ENCODE measurements around the gene ATF1. TPM values are rescaled to one million over a fixed set of nuclear protein-coding genes. Genes with fewer than 3 reads are reported as not detected.

Gene ATF1
- total RNA-seq, 3 donors from 2014 or later = 39.1 to 43.0 (median 41.7) TPM

DNA sequence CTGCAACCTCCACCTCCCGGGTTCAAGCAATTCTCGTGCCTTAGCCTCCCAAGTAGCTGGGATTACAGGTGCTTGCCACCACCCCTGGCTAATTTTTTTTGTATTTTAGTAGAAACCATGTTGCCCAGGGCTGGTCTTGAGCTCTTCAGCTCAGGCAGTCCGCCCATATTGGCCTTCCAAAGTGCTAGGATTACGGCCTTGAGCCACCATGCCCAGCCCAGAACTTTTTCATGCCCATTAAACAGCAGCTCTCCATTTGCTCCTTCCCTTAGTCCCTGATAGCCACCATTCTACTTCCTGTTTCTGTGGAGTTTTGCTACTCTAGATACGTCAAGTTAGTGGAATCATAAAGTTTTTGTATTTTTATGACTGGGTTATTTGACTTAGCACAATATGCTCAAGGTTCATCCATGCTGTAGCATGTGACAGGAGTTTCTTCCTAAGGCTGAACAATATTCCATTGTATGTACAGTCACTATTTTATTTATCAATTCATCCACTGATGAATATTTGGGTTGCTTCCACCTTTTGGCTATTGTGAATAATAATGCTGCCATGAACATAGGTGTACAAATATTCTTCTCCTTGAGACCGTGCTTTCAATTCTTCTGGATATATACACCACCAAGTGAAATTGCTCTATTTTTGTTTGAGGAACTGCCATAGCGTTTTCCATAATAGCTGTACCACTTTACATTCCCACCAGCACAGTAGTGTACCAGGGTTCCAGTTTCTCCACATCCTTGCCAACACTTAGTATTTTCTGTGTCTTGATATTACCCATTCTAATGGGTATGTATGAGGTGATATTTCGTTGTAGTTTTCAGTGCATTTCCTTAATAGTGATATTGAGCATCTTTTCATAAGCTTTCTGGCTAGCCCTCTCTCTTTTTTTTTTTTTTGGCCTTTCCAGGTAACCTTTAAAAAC, 15.0 kb downstream of the ATF1 start:
- Histone ChIP-seq H3K4me1 (ENCODE audit: low read depth) (peaks cover 27% of the 10 kb centered on the region), H3K9me3 (no peaks in the 10 kb centered on the region), H3K36me3 (ENCODE audit: low read depth) (peaks cover 6% of the 10 kb centered on the region), H3K4me3 (no peak overlapping the region)
- ATAC-seq (peak; percentile 96), DNase-seq (peak in 2 of 3 donors; percentile 50)
- intact Hi-C loops (cut with DNase I, micrococcal nuclease) = no loop called here
- TF ChIP-seq, protein P1, sequence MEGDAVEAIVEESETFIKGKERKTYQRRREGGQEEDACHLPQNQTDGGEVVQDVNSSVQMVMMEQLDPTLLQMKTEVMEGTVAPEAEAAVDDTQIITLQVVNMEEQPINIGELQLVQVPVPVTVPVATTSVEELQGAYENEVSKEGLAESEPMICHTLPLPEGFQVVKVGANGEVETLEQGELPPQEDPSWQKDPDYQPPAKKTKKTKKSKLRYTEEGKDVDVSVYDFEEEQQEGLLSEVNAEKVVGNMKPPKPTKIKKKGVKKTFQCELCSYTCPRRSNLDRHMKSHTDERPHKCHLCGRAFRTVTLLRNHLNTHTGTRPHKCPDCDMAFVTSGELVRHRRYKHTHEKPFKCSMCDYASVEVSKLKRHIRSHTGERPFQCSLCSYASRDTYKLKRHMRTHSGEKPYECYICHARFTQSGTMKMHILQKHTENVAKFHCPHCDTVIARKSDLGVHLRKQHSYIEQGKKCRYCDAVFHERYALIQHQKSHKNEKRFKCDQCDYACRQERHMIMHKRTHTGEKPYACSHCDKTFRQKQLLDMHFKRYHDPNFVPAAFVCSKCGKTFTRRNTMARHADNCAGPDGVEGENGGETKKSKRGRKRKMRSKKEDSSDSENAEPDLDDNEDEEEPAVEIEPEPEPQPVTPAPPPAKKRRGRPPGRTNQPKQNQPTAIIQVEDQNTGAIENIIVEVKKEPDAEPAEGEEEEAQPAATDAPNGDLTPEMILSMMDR (IDR thresholded peaks at IDR 0.05) = no peak

DNA sequence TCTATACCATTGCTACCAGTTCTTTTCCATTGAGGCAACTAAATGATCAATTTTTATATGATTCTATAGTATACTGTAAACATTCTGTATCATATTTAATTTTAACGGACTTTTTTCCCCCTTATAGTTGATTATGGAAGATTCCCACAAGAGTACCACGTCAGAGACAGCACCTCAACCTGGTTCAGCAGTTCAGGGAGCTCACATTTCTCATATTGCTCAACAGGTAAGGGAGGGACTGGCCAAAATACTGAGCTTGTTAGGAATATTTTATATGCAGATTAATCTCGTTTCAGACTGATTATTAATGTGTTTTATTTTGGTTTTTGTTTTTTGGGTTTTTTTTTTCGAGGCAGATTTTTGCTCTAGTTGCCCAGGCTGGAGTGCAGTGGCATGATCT, 16.1 kb downstream of the ATF1 start:
- no peak for ATAC-seq
- intact Hi-C loops (cut with DNase I, micrococcal nuclease) = no loop called here

DNA sequence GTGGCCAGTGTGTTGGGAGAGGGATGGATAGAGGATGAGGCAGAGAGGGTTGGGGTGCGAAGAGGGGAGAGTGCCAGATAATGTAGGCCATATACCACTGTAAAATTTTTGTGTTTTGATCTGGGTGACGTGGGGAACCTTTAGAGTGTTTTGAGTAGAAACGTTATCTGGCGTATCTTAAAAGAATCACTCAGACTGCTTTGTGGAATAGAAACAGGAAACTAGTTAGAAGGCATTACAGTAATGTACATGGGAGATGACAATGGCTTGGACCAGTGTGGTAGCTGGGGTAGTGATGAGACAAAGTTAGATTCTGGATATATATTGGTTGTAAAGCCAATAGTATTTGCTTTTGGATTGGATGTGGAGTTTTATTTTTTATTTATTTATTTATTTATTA, 20.6 kb downstream of the ATF1 start:
- Histone ChIP-seq H3K4me1 (ENCODE audit: low read depth) (peaks cover 14% of the 10 kb centered on the region), H3K9me3 (no peaks in the 10 kb centered on the region), H3K36me3 (ENCODE audit: low read depth) (peaks cover 6% of the 10 kb centered on the region), H3K4me3 (no peak overlapping the region)
- DNase-seq (no peak), ATAC-seq (no peak)
- TF ChIP-seq, protein P1 (IDR thresholded peaks at IDR 0.05) = no peak
- intact Hi-C loops (cut with DNase I, micrococcal nuclease) = no loop called here

More for the DNA sequence above, 16.1 kb downstream of the ATF1 start:
- H3K4me3 ChIP-seq = no peak overlapping the region
- H3K9me3 ChIP-seq = no peaks in the 10 kb centered on the region
- peaks cover 27% of the 10 kb centered on the region for H3K4me1 ChIP-seq (ENCODE audit: low read depth)
- peaks cover 6% of the 10 kb centered on the region for H3K36me3 ChIP-seq (ENCODE audit: low read depth)
- TF ChIP-seq, protein P1 (IDR thresholded peaks at IDR 0.05) = no peak
- no peak for DNase-seq

DNA sequence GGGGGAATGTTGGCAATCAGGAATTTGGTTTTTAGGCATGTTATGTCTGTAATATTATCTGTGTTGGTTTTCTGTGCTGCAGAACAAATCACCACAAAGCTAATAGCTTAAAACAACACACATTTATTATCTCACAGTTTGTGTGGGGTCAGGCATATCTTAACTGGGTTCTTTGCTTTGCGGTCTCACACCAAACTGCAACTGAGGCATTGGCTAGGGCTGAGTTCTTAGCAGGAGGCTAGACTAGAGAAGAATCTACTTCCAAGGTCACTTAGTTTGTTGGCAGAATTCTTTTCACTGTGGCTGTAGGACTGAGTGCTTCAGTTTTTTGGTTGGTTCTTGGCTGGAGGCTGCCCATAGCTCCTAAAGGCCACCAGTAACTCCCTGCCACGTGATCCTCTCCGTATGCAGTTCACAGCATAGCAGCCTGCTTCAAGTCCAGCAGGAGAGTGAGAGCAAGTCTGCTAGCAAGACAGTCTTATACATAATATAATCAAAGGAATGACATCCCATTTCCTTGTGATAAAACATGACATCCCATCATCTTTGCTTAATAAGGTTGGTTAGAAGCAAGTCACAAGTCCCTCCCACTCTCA, 21.6 kb downstream of the ATF1 start:
- H3K4me1 ChIP-seq (ENCODE audit: low read depth) = peaks cover 14% of the 10 kb centered on the region
- ATAC-seq (peak; percentile 5), DNase-seq (no peak)
- no peak overlapping the region for H3K4me3 ChIP-seq
- intact Hi-C loops (cut with DNase I, micrococcal nuclease) = no loop called here
- H3K36me3 ChIP-seq (ENCODE audit: low read depth) = peaks cover 6% of the 10 kb centered on the region
- no peaks in the 10 kb centered on the region for H3K9me3 ChIP-seq
- TF ChIP-seq, protein P1 (IDR thresholded peaks at IDR 0.05) = no peak

DNA sequence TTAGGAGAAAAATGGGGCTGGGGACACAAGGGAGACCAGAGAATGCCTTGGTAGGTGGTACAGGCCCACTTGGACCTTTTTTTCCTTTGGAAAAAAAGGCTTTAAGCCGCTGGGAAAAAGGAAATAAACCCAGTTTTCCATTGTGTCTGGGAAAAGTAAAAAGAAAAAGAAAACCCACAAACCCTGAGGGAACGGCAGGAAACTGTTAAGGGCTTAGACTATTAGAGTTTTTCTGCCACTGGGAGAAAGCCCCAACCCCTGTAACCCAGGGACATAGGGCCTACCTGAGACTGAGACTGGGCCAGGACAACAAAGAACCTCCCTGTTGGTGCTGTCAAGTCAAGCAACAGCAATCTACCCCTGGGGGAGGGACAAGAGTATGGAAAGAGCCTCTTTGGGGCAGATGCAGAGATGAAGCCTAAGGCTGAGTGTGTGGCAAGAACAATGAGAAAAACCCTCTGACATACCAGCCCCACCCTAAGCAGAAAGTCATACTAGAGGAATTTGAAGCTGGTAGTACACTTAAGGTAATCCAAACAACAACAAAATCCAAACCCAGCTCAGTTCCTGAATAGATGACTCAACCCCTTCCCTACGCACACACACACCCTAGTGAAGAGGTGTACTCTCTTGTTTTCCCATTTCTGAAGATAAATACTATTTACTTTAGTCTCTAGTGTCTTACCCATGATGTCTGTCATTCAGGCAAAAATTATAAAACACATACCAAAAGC, 22.8 kb downstream of the ATF1 start:
- no peaks in the 10 kb centered on the region for H3K9me3 ChIP-seq
- no peak for DNase-seq
- H3K36me3 ChIP-seq (ENCODE audit: low read depth) = no peaks in the 10 kb centered on the region
- intact Hi-C loops (cut with DNase I, micrococcal nuclease) = no loop called here
- ATAC-seq = peak; percentile 96
- TF ChIP-seq, protein P1 (IDR thresholded peaks at IDR 0.05) = no peak
- peaks cover 10% of the 10 kb centered on the region for H3K4me1 ChIP-seq (ENCODE audit: low read depth)
- no peak overlapping the region for H3K4me3 ChIP-seq
